ENCODE data around the gene SLC16A12. TPM values are rescaled to one million over a fixed set of nuclear protein-coding genes. Genes with fewer than 3 reads are reported as not detected.

The SLC16A12 gene
- total and polyA plus RNA-seq, 2 of the 8 experiments (the other 6 are each of a cell fraction or from before 2014, with no cell fraction given): 1.6 to 1.9 TPM

GRCh38 chr10:89388806-89389205 lies 146.6 kb downstream of the SLC16A12 start (continued):
- TF ChIP-seq SRF (IDR thresholded peaks at IDR 0.05; ENCODE audit: low read depth, low read length): no peak
- no peak for TF ChIP-seq CHD7 (IDR thresholded peaks at IDR 0.05; ENCODE audit: insufficient replicate concordance, low read length)
- no peak for TF ChIP-seq E2F6 (IDR thresholded peaks at IDR 0.05)

Data from H1 (cell line).